GM18519 (cell line): Measurements from ENCODE around the gene UNC13A.
"Not testable (repeated sequence)": the region's sequence is repeated elsewhere in the genome, so short reads cannot be mapped to it uniquely, and the experiment has no call there.

Source experiments
- ATAC-seq: cut with Tn5 transposase; IDR thresholded peaks from one replicate; pipeline ENCODE4 v1.9.1; 2021; ENCODE audit warnings: mild to moderate bottlenecking, moderate library complexity; ENCODE audit not compliant: unreplicated experiment, low FRiP score

The UNC13A gene

GRCh38 chr19:17577457-17578097 is 110.6 kb downstream of the UNC13A start:
- no peak for ATAC-seq

GRCh38 chr19:17576758-17577456 is 111.2 kb downstream of the UNC13A start:
- ATAC-seq = no peak

GRCh38 chr19:17575871-17576757 is 112.0 kb downstream of the UNC13A start:
- ATAC-seq = no peak

GRCh38 chr19:17572638-17573037 is 115.5 kb downstream of the UNC13A start:
- no peak for ATAC-seq

- no peak for ATAC-seq
Measured at GRCh38 chr19:17570791-17571190, 117.4 kb downstream of the UNC13A start.

GRCh38 chr19:17570291-17570690 is 117.9 kb downstream of the UNC13A start:
- ATAC-seq = not testable (repeated sequence)

GRCh38 chr19:17567940-17568339 is 120.2 kb downstream of the UNC13A start:
- ATAC-seq = no peak

- no peak for ATAC-seq
Measured at GRCh38 chr19:17565611-17566010, 122.5 kb downstream of the UNC13A start.

GRCh38 chr19:17564781-17565180 is 123.4 kb downstream of the UNC13A start:
- ATAC-seq = no peak

- no peak for ATAC-seq
Measured at GRCh38 chr19:17562561-17562960, 125.6 kb downstream of the UNC13A start.

- no peak for ATAC-seq
Measured at GRCh38 chr19:17562097-17562496, 126.1 kb downstream of the UNC13A start.

- ATAC-seq = no peak
Measured at GRCh38 chr19:17560205-17560595, 128.0 kb downstream of the UNC13A start.

GRCh38 chr19:17557466-17557865 is 130.7 kb downstream of the UNC13A start:
- no peak for ATAC-seq

GRCh38 chr19:17556995-17557394 is 131.2 kb downstream of the UNC13A start:
- no peak for ATAC-seq

- ATAC-seq = peak; percentile 24
Measured at GRCh38 chr19:17555929-17556813, 132.0 kb downstream of the UNC13A start.

- ATAC-seq = peak; percentile 76
Measured at GRCh38 chr19:17555480-17555928, 132.7 kb downstream of the UNC13A start, which contains the start of gene COLGALT1. Gene COLGALT1, plus strand, starts transcription at chr19:17555649. Its CDS starts 65 bp downstream, at chr19:17555714.

GRCh38 chr19:17554968-17555479 is 133.1 kb downstream of the UNC13A start:
- ATAC-seq = no peak

GRCh38 chr19:17553256-17553655 is 134.9 kb downstream of the UNC13A start:
- no peak for ATAC-seq

GRCh38 chr19:17552735-17553134 is 135.4 kb downstream of the UNC13A start:
- not testable (repeated sequence) for ATAC-seq
